A673 (cell line): ENCODE measurements around the gene TMEM240. TPM values are rescaled to one million over a fixed set of nuclear protein-coding genes. Genes with fewer than 3 reads are reported as not detected.

Experiments used
- BruUV-seq: library from RNA; stranded (reverse); fragments of 400-500 nt; replicated peaks from 2 replicates; lab custom pipeline; 2021; lab: Mats Ljungman, UMichigan
- CTCF ChIA-PET: fragments of 300-600 bp; sonication (Branson Sonifier 250); formaldehyde crosslinking; loops from one replicate; lab custom pipeline; 2022; ENCODE audit warnings: antibody characterized with exemption; lab: Charles Lee
- POLR2A ChIA-PET: fragments of 300-600 bp; sonication (Branson Sonifier 250); formaldehyde crosslinking; loops from one replicate; lab custom pipeline; 2022; ENCODE audit warnings: antibody characterized with exemption; ENCODE audit not compliant: low non-redundant PET; lab: Charles Lee
- DNase-seq: peaks from one replicate; pipeline ENCODE4 v3.0.0-alpha.2; 2015; ENCODE audit warnings: low spot score
- H3K27ac ChIP-seq: fragments of 200-600 bp; sonication (generic); 2 replicates; pipeline ENCODE4 v1.5.1; 2016; ENCODE audit warnings: mixed run types, low read depth, mild to moderate bottlenecking, mixed read lengths, antibody characterized with exemption, low read length; ENCODE audit not compliant: poor library complexity, severe bottlenecking
- H3K27me3 ChIP-seq: fragments of 200-600 bp; sonication (generic); replicated peaks from 2 replicates; pipeline ENCODE4 v1.6.1; 2017; ENCODE audit warnings: mixed run types, low read depth, mild to moderate bottlenecking, mixed read lengths, antibody characterized with exemption, low read length; ENCODE audit not compliant: insufficient read depth, poor library complexity
- H3K36me3 ChIP-seq: fragments of 200-600 bp; sonication (generic); 2 replicates; pipeline ENCODE4 v1.6.1; 2016; ENCODE audit warnings: mixed run types, mild to moderate bottlenecking, mixed read lengths, antibody characterized with exemption, low read length; ENCODE audit not compliant: insufficient read depth, poor library complexity, severe bottlenecking
- H3K4me1 ChIP-seq: fragments of 200-600 bp; sonication (generic); 2 replicates; pipeline ENCODE4 v1.6.1; 2017; ENCODE audit warnings: mixed run types, mild to moderate bottlenecking, mixed read lengths, antibody characterized with exemption, low read length; ENCODE audit not compliant: insufficient read depth, poor library complexity, severe bottlenecking
- H3K4me3 ChIP-seq: fragments of 200-600 bp; sonication (generic); 2 replicates; pipeline ENCODE4 v1.5.1; 2016; ENCODE audit warnings: low read depth, mixed run types, mild to moderate bottlenecking, mixed read lengths, low read length; ENCODE audit not compliant: poor library complexity, severe bottlenecking
- H3K9me3 ChIP-seq: fragments of 200-600 bp; sonication (generic); 2 replicates; pipeline ENCODE4 v1.6.1; 2016; ENCODE audit warnings: mixed run types, low read depth, mild to moderate bottlenecking, mixed read lengths, antibody characterized with exemption, low read length; ENCODE audit not compliant: poor library complexity, severe bottlenecking
- CTCF ChIP-seq: fragments of 300-800, 200-600 bp; sonication (generic); conservative IDR thresholded peaks from 2 replicates; pipeline ENCODE4 v1.5.1; 2017; ENCODE audit warnings: low read depth, mild to moderate bottlenecking, antibody characterized with exemption, low read length, moderate library complexity, mixed read lengths
- EZH2 ChIP-seq: fragments of 200-600 bp; sonication (generic); IDR thresholded peaks from 2 replicates; pipeline ENCODE4 v1.6.1; 2017; ENCODE audit warnings: borderline replicate concordance, low read depth, mild to moderate bottlenecking, mixed read lengths, antibody characterized with exemption, low read length; ENCODE audit not compliant: poor library complexity, severe bottlenecking
- intact Hi-C: fragments of 100-400 bp; cut with micrococcal nuclease; formaldehyde crosslinking; loops from one replicate; pipeline ENCODE4 v1.10.0; 2022; ENCODE audit not compliant: unreplicated experiment
- total RNA-seq: library from RNA; stranded (reverse); gene quantifications from 2 replicates; pipeline ENCODE4 v1.2.3, GENCODE V29; 2021

Gene TMEM240
- total RNA-seq, 1 experiment from 2014 or later: 6.8 TPM

- Histone ChIP-seq H3K4me1 (peaks cover 6% of the 10 kb centered on the region), H3K4me3 (no peak overlapping the region), H3K36me3 (no peaks in the 10 kb centered on the region), H3K27me3 (peaks cover 33% of the 10 kb centered on the region), H3K27ac (no peak overlapping the region), H3K9me3 (no peaks in the 10 kb centered on the region)
- TF ChIP-seq EZH2 (no peak), CTCF (no peak)
- intact Hi-C loops: no loop called here
- CTCF ChIA-PET: no interaction called here
- POLR2A ChIA-PET: interaction anchor here (0.7 kb wide), 1 partner anchor 292 kb away, joined by 3 read pairs; no protein-coding TSS in a partner anchor
- no peak for DNase-seq
- BruUV-seq: no TSS peak
Measured at GRCh38 chr1:1578371-1578940, 38.0 kb upstream of the TMEM240 start.

- Histone ChIP-seq H3K9me3 (no peaks in the 10 kb centered on the region), H3K36me3 (peaks cover 5% of the 10 kb centered on the region), H3K4me3 (no peak overlapping the region), H3K4me1 (peaks cover 13% of the 10 kb centered on the region), H3K27me3 (peaks cover 23% of the 10 kb centered on the region), H3K27ac (no peak overlapping the region)
- ChIA-PET CTCF (no interaction called here), POLR2A (no interaction called here)
- no peak for DNase-seq
- intact Hi-C loops: no loop called here
- TF ChIP-seq EZH2 (no peak), CTCF (no peak)
- BruUV-seq: no TSS peak
Measured at GRCh38 chr1:1577367-1578011, 37.1 kb upstream of the TMEM240 start.

GRCh38 chr1:1574721-1575537 is 34.5 kb upstream of the TMEM240 start, which contains the start of gene SSU72:
Gene SSU72, minus strand, starts transcription at chr1:1574863. Its CDS starts 306 bp downstream, at chr1:1574557.
- peak; percentile 95 for DNase-seq
- ChIA-PET POLR2A (no interaction called here), CTCF (no interaction called here)
- H3K4me3 ChIP-seq: peak within 1 kb of the TSS; percentile 100
- peaks cover 21% of the 10 kb centered on the region for H3K36me3 ChIP-seq
- TF ChIP-seq EZH2 (no peak), CTCF (no peak)
- TSS peak; percentile 92 for BruUV-seq
- H3K27ac ChIP-seq: peak within 1 kb of the TSS; percentile 99
- peaks cover 13% of the 10 kb centered on the region for H3K4me1 ChIP-seq
- H3K9me3 ChIP-seq: no peaks in the 10 kb centered on the region
- peaks cover 7% of the 10 kb centered on the region for H3K27me3 ChIP-seq
- intact Hi-C loops: no loop called here
